Gastrocnemius medialis (tissue), 4 donors: ENCODE results near the gene ZP4.

Experiments used
- CTCF ChIP-seq, 5 experiments: fragments of 450-650 bp in 3 of 5; fragments of 200-600 bp in 2 of 5; sonication (generic) in 2 of 5; IDR thresholded peaks in 4 of 5; conservative IDR thresholded peaks in 1 of 5; 1 replicate in 4 of 5; 2 replicates in 1 of 5; pipeline ENCODE4 v1.5.1; 2016 to 2019; ENCODE audit warnings: antibody characterized with exemption in 5 of 5, mild to moderate bottlenecking in 3 of 5, moderate library complexity in 3 of 5
- POLR2A ChIP-seq, 2 donors: fragments of 450-650 bp; IDR thresholded peaks; one replicate each; pipeline ENCODE4 v1.6.1; 2017; ENCODE audit warnings: antibody characterized with exemption in 2 of 2, mild to moderate bottlenecking in 2 of 2, moderate library complexity in 2 of 2

- TF ChIP-seq CTCF (IDR thresholded peaks at IDR 0.05 in 4 of 5, conservative IDR thresholded peaks at IDR 0.05 in 1 of 5) (no peak), POLR2A (IDR thresholded peaks at IDR 0.05) (no peak)
Observed at GRCh38 chr1:237878406-237878805, 12.3 kb downstream of the ZP4 start.
